K562 (cell line): ENCODE data around the gene PRELID2. TPM values are rescaled to one million over a fixed set of nuclear protein-coding genes. Genes with fewer than 3 reads are reported as not detected.

ENCODE experiments used
- CBX2 ChIP-seq: fragments of 200-600 bp; sonication (generic); IDR thresholded peaks from one replicate; pipeline ENCODE4 v1.6.1; 2012; ENCODE audit warnings: mild to moderate bottlenecking, low read length, inconsistent platforms; ENCODE audit not compliant: insufficient read depth, poor library complexity, severe bottlenecking
- CXXC5 ChIP-seq: fragments of 250-450 bp; sonication (Bioruptor Pico); IDR thresholded peaks from 2 replicates; pipeline ENCODE4 v1.8.0; 2022; ENCODE audit warnings: inconsistent platforms, mild to moderate bottlenecking, moderate library complexity
- ELK1 ChIP-seq: sonication (generic); formaldehyde crosslinking; IDR thresholded peaks from 2 replicates; pipeline ENCODE4 v1.8.1; 2022; ENCODE audit warnings: missing genetic modification reagents
- ELK3 ChIP-seq: fragments of 450-650 bp; formaldehyde crosslinking; IDR thresholded peaks from 2 replicates; pipeline ENCODE4 v1.4.0; 2020; ENCODE audit warnings: mild to moderate bottlenecking
- FOS ChIP-seq: IDR thresholded peaks from 3 replicates; pipeline ENCODE4 v1.6.1; 2011; ENCODE audit not compliant: insufficient read length; ENCODE audit errors: extremely low read depth
- GABPA ChIP-seq: fragments of 200-800 bp; sonication (Bioruptor generic); conservative IDR thresholded peaks from 2 replicates; pipeline ENCODE4 v1.6.1; 2016; ENCODE audit warnings: low read depth, missing genetic modification characterization, missing compliant biosample characterization
- HDAC3 ChIP-seq: fragments of 450-650 bp; IDR thresholded peaks from 2 replicates; pipeline ENCODE4 v1.6.1; 2018; ENCODE audit warnings: borderline replicate concordance, mild to moderate bottlenecking, moderate library complexity; ENCODE audit not compliant: partially characterized antibody
- HIVEP1 ChIP-seq: fragments of 250-450 bp; sonication (Bioruptor Pico); IDR thresholded peaks from 2 replicates; pipeline ENCODE4 v1.4.0; 2020; ENCODE audit warnings: mild to moderate bottlenecking
- KLF1 ChIP-seq: fragments of 450-650 bp; IDR thresholded peaks from 2 replicates; pipeline ENCODE4 v1.6.1; 2016; ENCODE audit warnings: missing genetic modification characterization, missing compliant biosample characterization
- KLF16 ChIP-seq: IDR thresholded peaks from 2 replicates; pipeline ENCODE4 v1.6.1; 2016; ENCODE audit warnings: antibody characterized with exemption
- LEF1 ChIP-seq: fragments of 450-650 bp; IDR thresholded peaks from 2 replicates; pipeline ENCODE4 v1.6.1; 2016; ENCODE audit warnings: mild to moderate bottlenecking
- MEIS2 ChIP-seq: fragments of 450-650 bp; IDR thresholded peaks from 2 replicates; pipeline ENCODE4 v1.6.1; 2014; ENCODE audit warnings: mild to moderate bottlenecking; ENCODE audit not compliant: partially characterized antibody
- MXI1 ChIP-seq: IDR thresholded peaks from 2 replicates; pipeline ENCODE4 v1.6.1; 2011; ENCODE audit warnings: low read depth, mild to moderate bottlenecking, improper control_type of control experiment, low read length
- MYC ChIP-seq, 2 experiments: fragments of 250-450 bp in 1 of 2; sonication (Bioruptor Pico) in 1 of 2; IDR thresholded peaks; 2 replicates each; pipeline versions ENCODE4 v1.5.1 to v1.6.1; 2012 to 2021; ENCODE audit warnings: low read depth in 2 of 2, borderline replicate concordance in 1 of 2, improper control_type of control experiment in 1 of 2, low read length in 1 of 2, mild to moderate bottlenecking in 1 of 2, moderate library complexity in 1 of 2
- NBN ChIP-seq: fragments of 450-650 bp; IDR thresholded peaks from 2 replicates; pipeline ENCODE4 v1.6.1; 2016; ENCODE audit warnings: low read depth, mild to moderate bottlenecking
- NUFIP1 ChIP-seq: fragments of 450-650 bp; IDR thresholded peaks from 2 replicates; pipeline ENCODE4 v1.6.1; 2018; ENCODE audit not compliant: partially characterized antibody
- PHF8 ChIP-seq: fragments of 200-600 bp; sonication (generic); IDR thresholded peaks from 2 replicates; pipeline ENCODE4 v1.6.1; 2012; ENCODE audit warnings: mixed run types, mild to moderate bottlenecking, inconsistent platforms, low read length, moderate library complexity, borderline replicate concordance
- PREB ChIP-seq: sonication (generic); formaldehyde crosslinking; IDR thresholded peaks from 2 replicates; pipeline ENCODE4 v1.8.1; 2023; ENCODE audit warnings: mild to moderate bottlenecking, missing genetic modification reagents
- SRSF9 ChIP-seq: fragments of 200-400 bp; formaldehyde crosslinking; IDR thresholded peaks from 2 replicates; pipeline ENCODE4 v1.6.1; 2017; ENCODE audit warnings: low read depth, low read length, borderline replicate concordance
- THRAP3 ChIP-seq: fragments of 450-650 bp; IDR thresholded peaks from 2 replicates; pipeline ENCODE4 v1.6.1; 2016; ENCODE audit warnings: mild to moderate bottlenecking, inconsistent platforms, borderline replicate concordance
- ZC3H4 ChIP-seq: sonication (generic); formaldehyde crosslinking; IDR thresholded peaks from 2 replicates; pipeline ENCODE4 v1.9.0; 2021; ENCODE audit warnings: missing genetic modification reagents, borderline replicate concordance
- ZEB2 ChIP-seq: fragments of 450-650 bp; IDR thresholded peaks from 2 replicates; pipeline ENCODE4 v1.6.1; 2016
- ZNF655 ChIP-seq: fragments of 250-450 bp; sonication (Bioruptor Pico); IDR thresholded peaks from 2 replicates; pipeline ENCODE4 v1.5.0; 2021
- ZNF699 ChIP-seq: fragments of 250-450 bp; sonication (Bioruptor Pico); IDR thresholded peaks from 2 replicates; pipeline ENCODE4 v1.8.0; 2021; ENCODE audit warnings: mild to moderate bottlenecking, moderate library complexity; ENCODE audit not compliant: insufficient replicate concordance
- ZNF75A ChIP-seq: fragments of 450-650 bp; formaldehyde crosslinking; IDR thresholded peaks from 2 replicates; pipeline ENCODE4 v1.4.0; 2020; ENCODE audit warnings: mild to moderate bottlenecking
- ZNF785 ChIP-seq: fragments of 250-450 bp; sonication (Bioruptor Pico); IDR thresholded peaks from 2 replicates; pipeline ENCODE4 v1.4.0; 2020; ENCODE audit warnings: mild to moderate bottlenecking
- polyA plus RNA-seq, 8 experiments: library from polyadenylated mRNA; depleted of rRNA in 4 of 8; stranded (reverse) in 5 of 8; unstranded in 3 of 8; fragments of >200 nt; fragmentation: Nextera tagmentation in 2 of 8; fragmentation: Illumina TruSeq in 1 of 8; extraction: Ambion mirVana in 2 of 8; extraction: Trizol in 1 of 8; gene quantifications; 2 replicates each; pipeline versions ENCODE4 v1.2.1 to v1.2.3, GENCODE V29; 2011 to 2014; ENCODE audit warnings: inconsistent platforms in 1 of 8, missing spikeins in 1 of 8
- total RNA-seq, 7 experiments: library from RNA; depleted of rRNA in 6 of 7; stranded (reverse); fragments of >200 nt in 6 of 7; fragmentation: Illumina TruSeq in 2 of 7; extraction: Trizol in 2 of 7; gene quantifications; 2 replicates each; pipeline versions ENCODE4 v1.2.1 to v1.2.3, GENCODE V29; 2011 to 2021; ENCODE audit warnings: low replicate concordance in 1 of 7

PRELID2 gene
- total and polyA plus RNA-seq, 9 of the 15 experiments (the other 6 are each of a cell fraction or from before 2014, with no cell fraction given), result 6.4 to 68.2 (median 28.8) TPM

GRCh38 chr5:145854651-145855258 is 19.6 kb upstream of the PRELID2 start (continued):
- TF ChIP-seq FOS, result peak; percentile 81
- TF ChIP-seq CBX2, result no peak
- no peak for TF ChIP-seq HIVEP1 (CRISPR knock-in tag)
- no peak for TF ChIP-seq ZNF75A (CRISPR knock-in tag)
- TF ChIP-seq GABPA, result peak; percentile 32; the same call in 1 of the 2 replicates
- TF ChIP-seq MEIS2, result peak; percentile 80
- TF ChIP-seq SRSF9, result no peak
- peak; percentile 96 for TF ChIP-seq NBN
- no peak for TF ChIP-seq THRAP3
- TF ChIP-seq ZNF699 (CRISPR knock-in tag), result no peak
- TF ChIP-seq PHF8, result peak; percentile 52; the same call in 1 of the 2 replicates
- peak; percentile 73 for TF ChIP-seq HDAC3
- peak; percentile 93 for TF ChIP-seq KLF16
- no peak for TF ChIP-seq ZC3H4 (CRISPR knock-in tag)
- peak; percentile 74 for TF ChIP-seq NUFIP1
- peak; percentile 57 for TF ChIP-seq CXXC5
- TF ChIP-seq ELK1 (CRISPR knock-in tag), result no peak
- no peak for TF ChIP-seq ZNF655 (CRISPR knock-in tag)
- peak; percentile 99 for TF ChIP-seq LEF1
- no peak for TF ChIP-seq ZNF785 (CRISPR knock-in tag)
- no peak for TF ChIP-seq MYC (IDR thresholded peaks at IDR 0.05; ENCODE audit: low read depth, low read length)
- no peak for TF ChIP-seq MYC (CRISPR knock-in tag; IDR thresholded peaks at IDR 0.05; ENCODE audit: borderline replicate concordance, low read depth)
- TF ChIP-seq PREB (CRISPR knock-in tag), result no peak
- no peak for TF ChIP-seq ELK3 (CRISPR knock-in tag)
- TF ChIP-seq ZEB2, result peak; percentile 96
- no peak; the same call in 1 of the 2 replicates for TF ChIP-seq MXI1
- TF ChIP-seq KLF1 (tag), result peak; percentile 35; the same call in 1 of the 2 replicates
